Peyer's patch (tissue), 4 donors: ENCODE data around the gene VPS33A.

Experiments
- CTCF ChIP-seq, 6 experiments: fragments of 450-650 bp in 4 of 6; fragments of 200-600 bp in 2 of 6; sonication (generic) in 1 of 6; IDR thresholded peaks; one replicate each; pipeline ENCODE4 v1.5.1; 2017 to 2019; ENCODE audit warnings: antibody characterized with exemption in 6 of 6, mild to moderate bottlenecking in 3 of 6, moderate library complexity in 1 of 6
- POLR2A ChIP-seq, 2 donors: fragments of 450-650 bp; IDR thresholded peaks; one replicate each; pipeline ENCODE4 v1.5.1; 2017; ENCODE audit warnings: antibody characterized with exemption in 2 of 2, mild to moderate bottlenecking in 2 of 2, moderate library complexity in 2 of 2

GRCh38 chr12:122275459-122275858 is 9.2 kb upstream of the VPS33A start:
- no peak for TF ChIP-seq CTCF (IDR thresholded peaks at IDR 0.05)
- TF ChIP-seq POLR2A (IDR thresholded peaks at IDR 0.05), result no peak
